NT2/D1 (cell line): ENCODE measurements around the gene GDF10.

Experiments used
- DNase-seq: peaks from one replicate; pipeline ENCODE4 v3.0.0-alpha.2; 2011; ENCODE audit warnings: low read depth, low spot score
- H3K27me3 ChIP-seq: 2 replicates; pipeline ENCODE4 v1.6.0; 2011; ENCODE audit warnings: mild to moderate bottlenecking; ENCODE audit not compliant: insufficient read length, insufficient read depth
- H3K36me3 ChIP-seq: 2 replicates; pipeline ENCODE4 v1.6.1; 2011; ENCODE audit warnings: mild to moderate bottlenecking, low read length, mixed read lengths; ENCODE audit not compliant: insufficient read depth, insufficient read length
- H3K4me1 ChIP-seq: 2 replicates; pipeline ENCODE4 v1.5.1; 2011; ENCODE audit not compliant: insufficient read depth, insufficient read length
- H3K4me3 ChIP-seq: 2 replicates; pipeline ENCODE4 v1.5.1; 2011; ENCODE audit warnings: low read depth; ENCODE audit not compliant: insufficient read length
- H3K9ac ChIP-seq: 2 replicates; pipeline ENCODE4 v1.6.0; 2011; ENCODE audit warnings: low read depth; ENCODE audit not compliant: insufficient read length
- H3K9me3 ChIP-seq: 2 replicates; pipeline ENCODE4 v1.5.1; 2011; ENCODE audit warnings: mild to moderate bottlenecking, low read length; ENCODE audit not compliant: insufficient read depth
- SUZ12 ChIP-seq: IDR thresholded peaks from 2 replicates; pipeline ENCODE4 v1.6.1; 2011; ENCODE audit not compliant: insufficient read length, insufficient read depth; ENCODE audit errors: extremely low read depth
- YY1 ChIP-seq: IDR thresholded peaks from 2 replicates; pipeline ENCODE4 v1.6.1; 2011; ENCODE audit not compliant: insufficient read length, insufficient read depth
- ZNF274 ChIP-seq: IDR thresholded peaks from 2 replicates; pipeline ENCODE4 v1.6.1; 2011; ENCODE audit warnings: mild to moderate bottlenecking, low read depth, low read length

GDF10 gene

GRCh38 chr10:47323636-47324296, 23.8 kb downstream of the GDF10 start:
- Histone ChIP-seq H3K9ac (no peak overlapping the region), H3K27me3 (no peaks in the 10 kb centered on the region), H3K4me3 (no peak overlapping the region), H3K4me1 (peaks cover 2% of the 10 kb centered on the region), H3K9me3 (no peaks in the 10 kb centered on the region), H3K36me3 (no peaks in the 10 kb centered on the region)
- TF ChIP-seq YY1 (no peak), ZNF274 (no peak), SUZ12 (no peak)
- no peak for DNase-seq

GRCh38 chr10:47325303-47326291, 25.6 kb downstream of the GDF10 start:
- no peak for DNase-seq
- H3K4me3 ChIP-seq = no peak overlapping the region
- no peaks in the 10 kb centered on the region for H3K27me3 ChIP-seq
- no peaks in the 10 kb centered on the region for H3K36me3 ChIP-seq
- TF ChIP-seq ZNF274 (no peak), YY1 (no peak), SUZ12 (no peak)
- no peak overlapping the region for H3K9ac ChIP-seq
- no peaks in the 10 kb centered on the region for H3K9me3 ChIP-seq
- peaks cover 2% of the 10 kb centered on the region for H3K4me1 ChIP-seq

DNA sequence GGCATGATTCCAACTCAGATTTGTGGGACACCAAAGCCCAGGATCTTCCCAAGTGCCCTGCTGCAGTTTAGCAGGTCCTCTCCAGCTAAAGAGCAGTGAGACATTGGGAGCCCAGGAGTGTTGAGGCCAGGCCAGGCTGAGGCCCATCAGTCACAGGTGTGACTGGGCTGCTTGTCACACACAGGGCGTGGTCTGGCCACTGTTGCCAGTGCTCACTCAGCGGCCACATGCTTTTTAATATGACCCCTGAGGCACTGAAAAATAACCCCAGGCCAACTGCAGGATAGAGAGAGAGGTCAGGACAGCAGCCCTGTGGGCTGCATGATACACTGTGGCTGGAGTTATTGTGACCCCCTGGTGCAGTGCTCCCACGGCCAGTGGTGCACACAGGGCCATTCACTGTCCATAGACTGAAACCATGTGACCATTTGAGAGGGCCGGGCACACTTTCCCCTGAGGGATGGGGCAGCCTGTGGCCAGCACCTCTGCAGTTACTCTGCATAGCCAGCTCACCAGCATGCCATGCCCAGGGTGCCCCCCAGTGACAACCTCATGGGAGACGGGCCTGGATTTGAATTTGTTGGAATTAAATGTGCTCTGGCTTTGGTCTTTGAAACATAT, 26.4 kb downstream of the GDF10 start:
- Histone ChIP-seq H3K36me3 (no peaks in the 10 kb centered on the region), H3K9me3 (no peaks in the 10 kb centered on the region), H3K4me1 (peaks cover 1% of the 10 kb centered on the region), H3K4me3 (no peak overlapping the region), H3K27me3 (no peaks in the 10 kb centered on the region), H3K9ac (no peak overlapping the region)
- no peak for DNase-seq
- TF ChIP-seq ZNF274 = no peak
- TF ChIP-seq YY1 = no peak
- no peak for TF ChIP-seq SUZ12

GRCh38 chr10:47326927-47327330, 26.9 kb downstream of the GDF10 start:
- DNase-seq = no peak
- TF ChIP-seq YY1 = no peak

GRCh38 chr10:47329855-47330254, 29.9 kb downstream of the GDF10 start:
- no peaks in the 10 kb centered on the region for H3K9me3 ChIP-seq
- no peak overlapping the region for H3K4me3 ChIP-seq
- no peaks in the 10 kb centered on the region for H3K27me3 ChIP-seq
- H3K9ac ChIP-seq = no peak overlapping the region
- no peaks in the 10 kb centered on the region for H3K36me3 ChIP-seq
- no peaks in the 10 kb centered on the region for H3K4me1 ChIP-seq
- TF ChIP-seq YY1 (no peak), ZNF274 (no peak), SUZ12 (no peak)
- no peak for DNase-seq

More at GRCh38 chr10:47326927-47327330, 26.9 kb downstream of the GDF10 start:
- Histone ChIP-seq H3K9me3 (no peaks in the 10 kb centered on the region), H3K4me3 (no peak overlapping the region), H3K4me1 (no peaks in the 10 kb centered on the region), H3K36me3 (no peaks in the 10 kb centered on the region), H3K27me3 (no peaks in the 10 kb centered on the region), H3K9ac (no peak overlapping the region)

GRCh38 chr10:47330366-47330765, 30.4 kb downstream of the GDF10 start:
- no peak for DNase-seq
- H3K27me3 ChIP-seq = no peaks in the 10 kb centered on the region
- no peaks in the 10 kb centered on the region for H3K9me3 ChIP-seq
- no peak overlapping the region for H3K9ac ChIP-seq
- TF ChIP-seq YY1 (no peak), SUZ12 (no peak), ZNF274 (no peak)
- no peaks in the 10 kb centered on the region for H3K4me1 ChIP-seq
- no peak overlapping the region for H3K4me3 ChIP-seq
- H3K36me3 ChIP-seq = no peaks in the 10 kb centered on the region

DNA sequence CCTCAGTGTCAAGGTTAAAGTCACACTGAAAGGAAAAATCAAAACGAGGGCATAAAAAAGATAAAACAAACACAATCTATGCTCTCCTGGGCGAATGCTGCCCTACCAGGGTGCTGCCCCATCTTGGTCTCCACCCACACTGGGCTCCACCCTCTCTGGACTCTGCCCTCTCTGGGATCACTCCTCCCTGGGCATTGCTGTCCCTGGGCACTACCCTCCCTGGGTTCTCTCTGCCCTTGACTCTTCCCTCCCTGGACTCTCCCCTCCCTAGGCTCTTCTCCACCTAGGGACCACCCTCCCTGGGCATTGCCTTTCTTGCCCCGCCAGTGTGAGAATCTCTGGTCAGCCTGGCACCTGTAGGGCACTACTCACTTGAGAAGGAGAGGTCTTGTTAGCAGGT, 30.8 kb downstream of the GDF10 start:
- Histone ChIP-seq H3K9me3 (no peaks in the 10 kb centered on the region), H3K27me3 (no peaks in the 10 kb centered on the region), H3K4me1 (no peaks in the 10 kb centered on the region), H3K4me3 (no peak overlapping the region), H3K36me3 (no peaks in the 10 kb centered on the region), H3K9ac (no peak overlapping the region)
- no peak for TF ChIP-seq SUZ12
- no peak for TF ChIP-seq YY1
- TF ChIP-seq ZNF274 = no peak
- no peak for DNase-seq
